Forelimb muscle (tissue), 1 donor: Measurements from ENCODE around the gene NPFFR2. TPM values are rescaled to one million over a fixed set of nuclear protein-coding genes. Genes with fewer than 3 reads are reported as not detected.
"Not testable (repeated sequence)": the region's sequence is repeated elsewhere in the genome, so short reads cannot be mapped to it uniquely, and the experiment has no call there.

Source experiments
- DNase-seq: peaks from one replicate; pipeline ENCODE4 v3.0.0-alpha.2; 2013; ENCODE audit warnings: low read depth
- polyA plus RNA-seq: library from polyadenylated mRNA; unstranded; fragments of 120-200 nt; gene quantifications from one replicate; pipeline ENCODE4 v1.2.1, GENCODE V29; 2013; ENCODE audit not compliant: insufficient read length

NPFFR2 gene
- polyA plus RNA-seq, result 0.29 TPM

GRCh38 chr4:72031868-72032608 lies at the start of gene NPFFR2:
NPFFR2 (plus strand) TSS chr4:72032000; CDS start chr4:72128592, 96,592 bp downstream.
- no peak for DNase-seq

GRCh38 chr4:71992571-71993312 lies 39.1 kb upstream of the NPFFR2 start:
- DNase-seq, result no peak

GRCh38 chr4:71994559-71994958 lies 37.2 kb upstream of the NPFFR2 start:
- no peak for DNase-seq

- no peak for DNase-seq
These were observed 36.5 kb upstream of the NPFFR2 start for GRCh38 chr4:71995297-71995696.

GRCh38 chr4:72006586-72006985 lies 25.2 kb upstream of the NPFFR2 start:
- DNase-seq, result no peak

- DNase-seq, result no peak
These were observed 19.9 kb upstream of the NPFFR2 start for GRCh38 chr4:72011906-72012305.

GRCh38 chr4:72016011-72016410 lies 15.8 kb upstream of the NPFFR2 start:
- no peak for DNase-seq

- DNase-seq, result no peak
These were observed 12.1 kb upstream of the NPFFR2 start for GRCh38 chr4:72019688-72020087.

GRCh38 chr4:72022553-72022952 lies 9.2 kb upstream of the NPFFR2 start:
- no peak for DNase-seq

- no peak for DNase-seq
These were observed 23.8 kb downstream of the NPFFR2 start for GRCh38 chr4:72055566-72055965.

- no peak for DNase-seq
These were observed 31.9 kb downstream of the NPFFR2 start for GRCh38 chr4:72063726-72064125.

GRCh38 chr4:72067051-72067450 lies 35.3 kb downstream of the NPFFR2 start:
- DNase-seq, result no peak

- no peak for DNase-seq
These were observed 42.0 kb downstream of the NPFFR2 start for GRCh38 chr4:72073816-72074215.

- DNase-seq, result no peak
These were observed 44.8 kb downstream of the NPFFR2 start for GRCh38 chr4:72076562-72076961.

- no peak for DNase-seq
These were observed 45.5 kb downstream of the NPFFR2 start for GRCh38 chr4:72077346-72077745.

GRCh38 chr4:72084587-72085011 lies 52.8 kb downstream of the NPFFR2 start:
- DNase-seq, result no peak

GRCh38 chr4:72090606-72091005 lies 58.8 kb downstream of the NPFFR2 start:
- DNase-seq, result not testable (repeated sequence)

GRCh38 chr4:72094059-72094797 lies 62.4 kb downstream of the NPFFR2 start:
- DNase-seq, result no peak

- DNase-seq, result no peak
These were observed 75.7 kb downstream of the NPFFR2 start for GRCh38 chr4:72107456-72107855.

GRCh38 chr4:72109364-72109763 lies 77.6 kb downstream of the NPFFR2 start:
- no peak for DNase-seq

GRCh38 chr4:72109959-72110497 lies 78.2 kb downstream of the NPFFR2 start:
- DNase-seq, result no peak

GRCh38 chr4:72110886-72111285 lies 79.1 kb downstream of the NPFFR2 start:
- DNase-seq, result no peak
